HG03571 (cell line): Measurements from ENCODE around the gene SPPL2B.

Source experiments
- ATAC-seq: cut with Tn5 transposase; IDR thresholded peaks from one replicate; pipeline ENCODE4 v1.9.1; 2021; ENCODE audit not compliant: unreplicated experiment

The SPPL2B gene

DNA sequence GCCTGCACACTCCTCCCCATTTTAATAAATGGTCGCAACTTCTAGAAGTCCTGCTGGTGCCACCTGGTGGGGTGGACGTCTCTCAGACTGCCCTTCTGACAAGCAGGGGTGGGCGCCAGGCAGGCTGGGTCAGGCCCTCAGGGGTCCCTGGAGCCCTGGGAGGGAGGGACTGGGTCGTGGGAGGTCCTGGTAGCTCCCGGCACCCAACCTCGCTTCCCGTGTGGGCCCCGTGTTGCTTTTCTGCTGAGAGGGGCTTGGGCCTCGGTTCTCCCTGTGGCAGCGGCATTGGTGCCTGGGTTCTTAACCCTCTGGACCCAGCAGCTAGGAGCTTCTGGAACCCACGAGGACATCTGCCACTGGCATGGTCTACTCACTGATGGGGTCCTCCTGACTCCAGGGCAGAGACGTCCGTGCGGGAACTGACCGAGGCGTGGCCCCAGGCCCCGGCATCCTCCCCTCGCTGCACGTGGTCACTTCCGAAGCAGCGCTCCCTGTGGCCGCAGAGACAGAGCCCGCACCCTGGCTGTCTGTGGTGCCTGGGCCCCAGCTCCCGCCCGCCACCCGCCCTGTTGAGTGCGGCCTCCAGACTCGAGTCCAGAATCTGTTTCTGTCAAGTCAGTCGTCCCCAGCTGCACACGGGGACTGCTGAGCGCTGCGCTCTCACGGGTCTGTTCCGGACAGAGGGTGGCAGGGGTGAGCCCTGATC, 25.6 kb downstream of the SPPL2B start:
- ATAC-seq, result no peak

DNA sequence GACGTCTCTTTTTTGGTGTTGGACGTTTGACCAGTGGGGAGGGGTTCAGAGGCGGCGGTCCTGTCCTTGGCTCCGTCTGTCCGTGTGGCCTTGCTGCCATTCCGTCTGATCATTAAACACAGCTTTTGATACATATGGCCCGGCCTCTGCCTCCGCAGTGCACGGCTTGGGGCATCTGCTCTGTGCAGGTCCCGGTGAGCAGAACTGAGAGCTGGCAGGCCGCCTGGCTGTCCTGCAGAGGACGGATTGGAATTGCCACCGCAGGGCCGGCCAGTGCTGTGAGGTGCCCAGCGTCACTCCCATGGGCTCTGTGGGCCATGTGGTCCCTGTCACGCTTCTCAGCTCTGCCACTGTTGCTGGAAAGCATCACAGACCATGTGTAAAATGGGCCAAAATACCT, 26.2 kb downstream of the SPPL2B start:
- no peak for ATAC-seq

DNA sequence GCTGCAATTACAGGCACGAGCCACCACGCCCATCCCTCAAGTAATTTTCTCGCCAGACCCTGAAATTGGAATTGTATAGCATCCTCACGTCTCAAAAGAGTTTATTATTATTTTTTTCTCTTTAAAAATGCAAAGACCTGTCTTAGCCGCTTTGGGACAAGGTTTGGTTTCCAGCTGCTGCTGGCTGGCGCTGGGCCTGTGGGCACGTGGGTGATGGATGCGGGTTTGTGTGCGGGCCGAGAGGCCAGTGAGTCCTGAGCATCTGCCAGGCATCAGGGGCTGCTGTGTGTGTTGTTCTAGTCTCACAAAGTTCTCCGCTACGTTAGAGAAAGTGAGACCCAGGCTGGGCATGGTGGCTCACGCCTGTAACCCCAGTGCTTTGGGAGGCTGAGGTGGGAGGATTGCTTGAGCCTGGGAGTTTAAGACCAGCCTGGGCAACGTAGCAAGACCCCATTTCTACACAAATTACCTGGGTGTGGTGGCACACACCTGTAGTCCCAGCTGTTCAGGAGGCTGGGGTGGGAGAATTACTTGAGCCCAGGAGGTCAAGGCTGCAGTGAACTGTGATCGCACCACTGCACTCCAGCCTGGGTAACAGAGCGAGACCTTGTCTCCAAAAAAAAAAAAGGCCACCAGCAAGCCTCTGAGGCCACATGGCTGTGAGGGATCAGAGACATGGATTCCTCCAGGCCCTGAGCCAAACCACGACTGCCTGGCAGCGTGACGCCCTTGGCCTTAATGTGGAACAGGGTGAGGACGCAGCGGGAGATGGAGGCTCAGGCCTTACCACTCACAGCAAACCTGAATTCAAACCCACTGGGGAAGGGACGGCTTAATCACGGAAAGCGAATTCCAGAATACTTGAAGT, 26.9 kb downstream of the SPPL2B start:
- ATAC-seq, result no peak

DNA sequence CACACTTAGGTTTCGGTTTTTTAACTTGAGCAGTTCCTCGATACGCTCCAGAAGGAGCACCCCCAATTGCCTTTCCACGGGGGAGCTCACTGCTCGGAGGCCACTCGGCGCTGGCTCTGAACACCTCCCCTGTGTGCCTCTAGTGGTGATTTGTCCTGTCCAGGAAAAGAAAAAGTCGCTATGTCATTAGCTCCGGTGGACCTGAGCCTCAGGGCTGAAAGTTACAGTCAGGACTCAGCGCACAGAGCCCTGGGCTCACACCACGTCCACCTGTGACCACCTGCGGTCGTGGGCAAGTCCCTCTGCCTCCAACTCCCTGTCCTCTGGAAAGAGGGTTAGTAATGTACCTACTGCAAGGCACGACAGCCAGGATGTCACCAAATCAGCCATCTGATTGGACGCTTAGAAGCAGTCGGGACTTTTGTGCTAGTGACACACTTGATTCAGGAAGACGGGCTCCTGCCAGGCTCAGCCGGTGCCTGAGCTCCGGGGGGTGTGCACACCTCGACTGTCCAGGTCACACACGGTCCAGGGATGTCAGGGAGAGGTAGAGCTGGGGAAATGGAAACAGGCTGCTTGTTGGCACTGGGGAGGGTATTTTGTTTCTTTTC, 27.7 kb downstream of the SPPL2B start:
- no peak for ATAC-seq

DNA sequence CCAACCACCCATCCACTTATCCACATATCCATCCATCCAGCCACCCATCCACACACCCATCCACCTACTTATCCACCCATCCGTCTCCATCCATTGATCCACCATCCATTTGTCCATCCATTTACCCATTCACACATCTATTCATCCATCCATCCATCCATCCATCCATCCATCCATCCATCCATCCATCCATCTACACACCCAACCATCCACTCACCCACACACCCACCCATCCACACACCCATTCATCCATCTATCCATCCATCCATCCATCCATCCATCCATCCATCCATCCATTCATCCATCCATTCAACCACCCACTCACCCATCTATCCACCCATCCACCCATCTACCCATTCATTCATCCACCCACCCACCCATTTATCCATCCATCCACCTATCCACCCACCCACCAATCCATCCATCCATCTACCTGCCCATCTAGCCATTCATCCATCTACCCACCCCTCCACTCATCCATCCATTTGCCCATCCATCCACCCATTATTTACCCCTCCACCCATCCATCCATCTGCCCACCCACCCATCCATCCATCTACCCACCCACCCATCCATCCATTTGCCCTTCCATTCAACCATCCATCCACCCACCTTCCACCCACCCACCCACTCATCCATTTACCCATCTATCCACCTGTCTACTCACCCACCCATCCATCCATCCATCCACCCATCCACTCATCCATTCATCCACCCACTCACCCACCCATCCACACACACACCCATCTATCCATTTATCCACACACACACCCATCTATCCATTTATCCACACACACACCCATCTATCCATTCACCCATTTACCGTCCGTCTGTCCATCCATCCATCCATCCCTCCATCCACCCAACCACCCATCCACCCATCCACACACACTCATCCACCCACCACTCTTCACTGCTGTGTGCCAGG, 29.1 kb downstream of the SPPL2B start:
- no peak for ATAC-seq

DNA sequence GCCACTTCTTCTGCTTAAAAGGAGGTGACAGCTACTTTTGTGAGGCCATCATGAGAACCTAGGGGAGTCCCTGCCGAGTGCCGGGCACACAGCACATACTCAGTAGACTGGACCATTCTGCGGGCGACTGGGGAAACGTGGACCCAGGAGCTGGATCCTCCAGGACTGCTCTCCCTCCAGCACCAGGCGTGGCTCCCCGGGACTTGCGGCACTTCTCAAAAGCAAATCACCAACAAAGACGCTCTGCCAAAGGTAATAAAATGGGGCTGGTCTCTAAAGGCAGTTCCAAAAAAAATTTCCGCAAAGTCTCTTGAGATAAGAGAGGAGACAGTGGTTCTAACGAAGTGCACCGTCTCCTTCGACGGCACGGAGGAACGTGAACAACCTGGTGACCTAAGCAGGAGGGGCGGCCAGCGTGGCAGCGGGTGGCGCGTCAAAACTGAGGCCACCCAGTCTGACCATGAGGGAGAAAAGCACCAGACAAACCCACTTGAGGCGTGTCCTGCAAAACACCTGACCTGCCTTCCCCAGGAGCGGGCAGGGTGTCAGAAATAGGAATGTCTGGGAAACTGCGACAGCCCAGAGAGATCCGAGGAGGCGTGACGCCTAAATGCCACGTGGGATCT, 30.2 kb downstream of the SPPL2B start:
- no peak for ATAC-seq

DNA sequence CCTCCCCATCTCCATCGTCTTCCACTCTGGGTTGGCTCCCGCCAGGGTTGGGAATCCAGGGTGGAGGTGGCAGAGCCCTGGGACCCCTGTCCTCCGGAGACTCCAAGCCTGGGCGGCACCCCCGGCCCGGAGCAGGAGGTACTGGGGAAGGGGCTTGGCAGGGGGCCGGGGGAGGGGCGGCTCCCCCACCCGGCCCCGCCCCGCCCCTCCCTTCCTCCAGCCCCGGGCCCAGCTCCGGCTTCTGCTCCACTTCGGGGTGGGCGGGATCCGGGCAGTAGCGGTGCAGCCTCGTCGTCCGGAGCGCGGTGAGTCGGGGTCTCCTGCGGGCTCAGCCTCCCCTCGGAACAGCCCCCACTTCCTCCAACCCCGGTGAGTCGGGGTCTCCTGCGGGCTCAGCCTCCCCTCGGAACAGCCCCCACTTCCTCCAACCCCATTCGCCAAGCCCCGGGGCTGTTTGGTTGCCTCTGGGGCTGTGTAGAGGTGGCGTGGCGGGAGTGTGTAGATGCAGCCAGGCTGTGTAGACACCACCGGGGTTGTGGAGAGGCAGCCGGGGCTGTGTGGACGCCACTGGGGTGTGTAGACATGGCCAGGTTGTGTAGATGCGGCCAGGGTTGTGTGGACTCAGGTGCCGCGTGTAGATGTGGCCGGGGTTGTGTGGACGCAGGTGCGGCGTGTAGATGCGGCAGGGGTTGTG, 31.7 kb downstream of the SPPL2B start, which contains the start of gene TMPRSS9:
Gene TMPRSS9 (plus strand): TSS at position 274 of the 694 bp plus-strand sequence. CDS start 29,521 bp downstream, outside the sequence.
- ATAC-seq, result no peak

DNA sequence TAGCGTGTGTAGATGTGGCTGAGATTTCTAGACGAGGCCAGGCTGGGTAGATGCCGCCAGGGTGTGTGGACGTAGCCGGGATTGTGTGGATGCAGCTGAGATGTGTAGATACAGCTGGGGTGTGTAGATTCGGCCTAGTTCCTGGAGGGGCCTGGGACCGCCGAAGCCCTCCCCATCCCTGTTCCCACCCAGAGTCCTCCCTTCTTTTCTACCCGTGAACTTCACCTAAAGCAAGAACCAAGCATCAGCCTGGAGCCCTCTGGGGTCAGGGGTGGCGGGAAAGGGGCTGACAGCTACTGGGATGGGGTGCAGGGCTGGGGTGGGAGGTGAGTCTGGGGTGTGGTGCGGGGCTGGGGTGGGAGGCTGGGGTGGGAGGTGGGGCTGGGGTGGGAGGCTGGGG, 32.3 kb downstream of the SPPL2B start:
- ATAC-seq, result no peak

DNA sequence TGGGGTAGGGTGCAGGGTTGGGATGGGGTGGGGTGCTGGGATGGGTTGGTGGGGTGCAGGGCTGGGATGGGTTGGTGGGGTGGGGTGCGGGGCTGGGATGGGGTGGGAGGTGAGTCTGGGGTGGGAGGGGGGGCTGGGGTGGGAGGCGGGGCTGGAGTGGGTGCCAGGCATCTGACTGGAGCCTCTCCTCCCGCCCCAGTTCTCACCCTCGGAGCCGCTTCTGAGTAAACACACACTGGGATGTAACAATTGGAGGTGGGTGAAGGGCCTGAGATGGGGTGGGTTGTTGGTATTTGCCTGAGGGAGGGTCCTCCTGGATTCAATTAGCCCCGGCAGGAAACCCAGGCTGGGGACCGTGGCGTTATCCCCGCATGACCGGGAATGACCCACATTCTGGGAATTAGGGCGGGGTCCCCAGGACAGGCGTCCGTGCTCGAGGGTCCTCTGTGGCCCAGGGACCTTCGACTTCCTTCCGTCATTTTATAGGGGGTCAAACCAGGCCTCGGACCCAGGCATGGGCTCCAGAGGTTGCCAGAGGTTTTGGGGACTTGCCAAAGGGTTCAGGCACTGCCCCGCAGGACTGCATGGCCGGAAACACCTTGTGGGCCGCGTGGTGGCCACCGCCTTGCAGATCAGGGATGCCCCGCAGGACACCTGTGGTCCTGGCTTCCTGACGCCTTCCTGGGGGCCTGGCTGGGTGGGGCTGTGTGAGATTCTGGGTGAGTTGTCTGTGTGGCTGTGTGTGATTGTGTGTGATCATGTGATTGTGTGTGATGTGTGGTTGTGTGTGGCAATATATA, 33.0 kb downstream of the SPPL2B start:
- no peak for ATAC-seq

DNA sequence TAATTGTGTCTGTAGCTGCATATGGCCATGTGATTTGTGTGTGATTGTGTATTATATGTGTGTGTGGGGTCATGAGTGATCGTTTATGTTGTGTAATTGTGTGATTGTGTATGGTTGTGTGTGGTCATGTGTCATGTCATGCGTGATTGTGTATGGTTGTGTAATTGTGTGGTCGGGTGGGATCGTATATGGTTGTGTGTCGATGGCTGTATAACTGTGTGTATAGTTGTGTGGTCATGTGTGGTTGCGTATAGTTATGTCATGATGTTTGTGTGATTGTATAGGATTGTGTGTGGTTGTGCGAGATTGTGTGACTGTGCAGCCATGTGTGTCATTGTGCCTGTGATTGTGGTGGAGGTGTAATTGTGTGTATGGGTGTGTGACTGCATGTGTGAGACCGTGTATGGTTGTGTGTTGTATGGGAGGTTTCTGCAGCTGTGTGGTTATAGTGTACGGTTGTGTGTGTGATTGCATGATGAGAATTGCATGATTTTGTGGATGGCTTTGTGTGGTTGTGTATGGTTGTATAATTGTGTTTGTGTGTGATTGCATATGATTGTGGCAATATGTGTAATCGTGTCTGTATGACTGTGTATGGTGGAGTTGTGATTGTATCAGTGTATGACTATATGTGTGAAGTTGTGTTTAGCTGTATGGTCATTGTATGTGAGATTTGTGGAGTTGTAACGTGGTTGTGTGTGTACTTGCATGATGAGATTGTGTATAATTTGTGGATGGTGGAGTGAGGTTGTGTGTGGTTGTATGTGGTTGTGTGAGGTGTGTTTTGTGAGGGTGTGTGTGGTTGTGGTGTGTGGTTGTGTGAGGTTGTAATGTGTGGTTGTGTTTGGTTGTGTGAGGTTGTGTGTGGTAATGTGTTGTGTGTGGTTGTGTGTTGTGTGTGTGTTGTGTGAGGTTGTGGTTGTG, 33.8 kb downstream of the SPPL2B start:
- ATAC-seq, result no peak

DNA sequence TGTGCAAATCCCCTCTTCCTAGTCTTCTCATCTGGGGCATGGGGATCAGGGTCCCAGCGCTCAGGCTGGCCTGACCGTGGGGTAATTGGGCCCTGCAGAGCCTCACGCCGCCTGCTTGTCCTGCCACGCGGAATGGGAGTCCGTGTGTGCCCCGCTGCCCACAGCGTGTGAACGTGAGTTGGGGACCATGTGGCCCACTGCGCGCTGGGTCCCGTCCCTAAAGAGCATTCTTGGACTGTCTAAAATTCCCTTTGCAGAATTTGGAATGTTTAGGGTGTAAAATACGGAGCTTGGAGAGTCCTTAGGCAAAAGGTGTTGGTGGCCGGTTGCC, 34.5 kb downstream of the SPPL2B start:
- ATAC-seq, result no peak

DNA sequence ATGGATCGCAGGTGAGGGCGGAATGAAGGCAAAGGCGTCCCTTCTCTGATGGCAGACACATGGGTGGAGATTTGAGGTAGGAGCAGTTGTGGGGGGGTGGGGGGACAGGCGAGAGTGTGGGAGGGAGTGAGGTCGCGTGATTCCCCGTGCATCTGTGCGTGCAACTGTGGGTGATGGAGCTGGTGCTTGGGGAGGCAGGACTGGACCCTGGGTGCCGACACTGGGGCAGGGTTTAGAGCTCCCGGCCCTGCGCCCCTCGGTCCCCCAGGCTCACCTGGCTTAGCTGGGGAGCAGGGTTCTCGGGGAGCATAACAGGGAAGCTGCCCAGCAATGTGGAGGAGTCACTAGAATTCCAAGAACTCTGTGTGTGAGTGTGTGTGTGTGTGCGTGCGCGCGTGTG, 34.9 kb downstream of the SPPL2B start:
- no peak for ATAC-seq

DNA sequence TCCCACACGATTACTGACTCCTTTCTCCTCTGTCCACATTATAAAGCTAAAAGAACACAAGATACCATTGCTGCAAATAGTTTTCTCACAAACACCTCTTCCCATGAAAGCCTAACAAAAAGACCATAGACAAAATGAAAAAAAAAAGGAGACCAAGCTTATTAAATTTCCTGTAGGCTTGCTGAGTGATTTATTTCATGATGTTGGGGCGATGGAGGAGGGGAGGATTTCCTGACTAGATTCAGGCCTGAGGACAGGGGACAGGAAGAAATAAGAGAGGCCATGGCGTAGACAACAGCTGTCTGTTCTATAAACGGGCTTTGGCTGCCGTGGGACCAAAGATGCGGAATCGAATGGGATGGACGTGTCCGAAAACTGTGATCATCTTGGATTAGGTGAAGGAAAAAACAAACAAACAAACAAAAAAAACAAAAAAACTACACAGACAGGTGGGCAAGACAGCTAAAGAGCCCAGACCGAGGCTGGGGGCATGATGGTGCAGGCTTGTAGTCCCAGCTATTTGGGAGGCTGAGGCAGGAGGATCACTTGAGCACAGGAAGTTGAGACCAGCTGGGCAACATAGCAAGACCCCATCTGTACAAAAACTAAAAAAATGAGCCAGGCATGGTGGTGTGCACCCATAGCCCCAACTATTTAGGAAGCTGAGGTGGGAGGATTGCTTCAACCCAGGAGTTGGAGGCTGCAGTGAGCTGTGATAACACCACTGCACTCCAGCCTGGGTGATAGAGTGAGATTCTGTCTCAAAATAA, 36.9 kb downstream of the SPPL2B start:
- no peak for ATAC-seq

DNA sequence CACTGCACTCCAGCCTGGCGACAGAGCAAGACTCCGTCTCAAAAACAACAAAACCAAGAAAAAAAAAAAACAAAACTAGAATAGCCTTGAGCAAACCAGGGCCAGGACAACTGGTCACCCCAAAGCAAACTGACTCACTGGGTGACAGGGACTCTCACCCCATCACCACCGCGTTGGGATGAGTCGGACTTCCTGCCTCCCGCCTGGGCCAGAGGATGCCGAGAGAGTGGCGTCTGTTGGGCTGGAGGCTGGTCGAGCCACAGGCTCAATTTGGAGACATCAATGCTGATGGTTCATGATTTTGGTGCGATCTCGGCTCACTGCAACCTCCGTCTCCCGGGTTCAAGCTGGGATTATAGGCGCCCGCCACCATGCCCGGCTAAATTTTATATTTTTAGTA, 43.2 kb downstream of the SPPL2B start:
- no peak for ATAC-seq

DNA sequence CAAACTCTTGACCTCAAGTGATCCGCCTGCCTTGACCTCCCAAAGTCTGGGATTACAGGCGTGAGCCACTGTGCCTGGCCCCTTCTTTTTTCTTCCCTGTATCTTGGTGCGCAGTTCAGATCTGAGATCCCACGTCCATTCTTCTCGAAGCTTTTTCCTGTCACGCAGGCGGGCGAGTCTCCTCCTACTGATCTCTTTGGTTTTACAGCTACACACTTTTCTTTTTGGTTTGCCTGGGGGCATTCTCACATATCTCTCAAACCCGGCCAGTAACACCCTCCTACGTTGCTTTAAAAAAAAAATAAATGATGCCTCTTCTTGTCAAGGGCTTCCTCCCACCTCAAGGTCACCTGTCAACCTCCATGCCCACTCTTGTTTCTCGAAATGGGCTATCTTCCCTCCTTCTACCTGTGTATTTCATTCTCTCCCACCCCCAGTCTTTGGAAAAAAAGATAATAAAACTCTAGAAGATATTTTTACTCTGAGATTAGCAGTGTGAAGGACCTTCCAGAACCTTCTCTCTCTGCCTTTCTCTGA, 43.7 kb downstream of the SPPL2B start:
- ATAC-seq, result no peak

DNA sequence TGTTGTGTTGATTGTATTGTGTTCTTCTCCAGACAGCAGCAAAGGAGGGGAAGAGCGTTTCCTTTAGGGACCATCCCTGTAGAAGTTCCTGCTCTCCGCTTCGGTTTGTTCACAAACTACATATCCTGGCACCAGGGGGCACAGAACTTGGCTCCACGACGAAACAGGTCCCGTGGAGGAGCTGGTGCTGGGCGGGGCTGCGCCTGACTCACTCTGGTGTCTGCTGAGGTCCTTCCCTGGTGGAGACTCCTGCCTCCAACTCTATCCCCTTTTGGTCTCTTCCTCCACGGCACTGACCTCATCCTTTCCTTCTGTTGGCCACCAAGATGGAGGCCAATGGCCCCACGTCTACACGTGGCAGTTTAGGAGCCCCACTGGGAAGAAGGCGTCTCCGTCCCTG, 46.3 kb downstream of the SPPL2B start:
- ATAC-seq, result no peak
